ENCODE data around the gene RIN2.

DNA sequence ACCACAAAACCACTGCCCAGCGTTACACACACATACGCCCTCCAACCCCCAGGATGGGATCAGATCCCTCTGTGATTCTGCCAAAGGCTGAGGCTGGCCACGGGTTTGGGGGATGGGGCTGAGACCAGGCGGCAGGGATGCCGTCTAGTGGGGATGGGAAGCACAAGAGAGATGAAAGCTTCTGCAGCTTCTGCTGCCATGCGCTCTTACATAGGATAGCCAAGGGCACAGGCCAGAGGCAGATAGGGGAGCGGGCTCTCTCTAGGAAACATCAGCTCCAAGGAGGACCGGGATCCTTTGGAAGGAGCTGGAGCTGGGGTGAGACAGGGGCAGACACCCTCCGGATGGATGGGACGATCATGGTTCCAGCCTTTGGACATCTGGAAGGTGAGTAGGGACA, 18.7 kb upstream of the RIN2 start:
- TF ChIP-seq YY1 (IDR thresholded peaks at IDR 0.05; ENCODE audit: insufficient read depth, insufficient read length) (no peak), ZNF274 (IDR thresholded peaks at IDR 0.05; ENCODE audit: low read depth, low read length) (no peak)
